Activated naive CD8-positive, alpha-beta T cell treated with anti-CD3 and anti-CD28 coated beads for 36 hours (primary cell): Measurements from ENCODE around the gene SH3BGRL2. TPM values are rescaled to one million over a fixed set of nuclear protein-coding genes. Genes with fewer than 3 reads are reported as not detected.
"Not testable (repeated sequence)": the region's sequence is repeated elsewhere in the genome, so short reads cannot be mapped to it uniquely, and the experiment has no call there.

Experiments
- DNase-seq: peaks from one replicate; pipeline ENCODE4 v3.0.0; 2021
- H3K27ac Mint-ChIP-seq: one replicate; pipeline ENCODE4 v1.8.0; 2022; ENCODE audit warnings: mild to moderate bottlenecking, moderate library complexity, mixed read lengths
- H3K27me3 Mint-ChIP-seq: one replicate; pipeline ENCODE4 v1.8.0; 2022; ENCODE audit warnings: mild to moderate bottlenecking, mixed read lengths
- H3K36me3 Mint-ChIP-seq: one replicate; pipeline ENCODE4 v1.8.0; 2021; ENCODE audit warnings: mild to moderate bottlenecking, mixed read lengths
- H3K4me1 Mint-ChIP-seq: one replicate; pipeline ENCODE4 v1.8.0; 2021; ENCODE audit warnings: mixed read lengths
- H3K4me3 Mint-ChIP-seq: one replicate; pipeline ENCODE4 v1.8.0; 2022; ENCODE audit warnings: mild to moderate bottlenecking, moderate library complexity, mixed read lengths
- H3K9me3 Mint-ChIP-seq: one replicate; pipeline ENCODE4 v1.8.0; 2022; ENCODE audit warnings: mixed read lengths
- total RNA-seq, 2 experiments: library from RNA; stranded (reverse); gene quantifications; one replicate each; pipeline ENCODE4 v1.2.3, GENCODE V29; 2021

The SH3BGRL2 gene
- total RNA-seq, 2 experiments from 2014 or later, result 5.1 to 5.2 TPM

GRCh38 chr6:79712616-79713135, 81.5 kb downstream of the SH3BGRL2 start:
- no peaks in the 10 kb centered on the region for H3K9me3 Mint-ChIP-seq
- H3K4me1 Mint-ChIP-seq, result peaks cover 20% of the 10 kb centered on the region
- no peaks in the 10 kb centered on the region for H3K36me3 Mint-ChIP-seq
- DNase-seq, result no peak
- no peaks in the 10 kb centered on the region for H3K27me3 Mint-ChIP-seq
- peak overlapping the region; percentile 31 for H3K27ac Mint-ChIP-seq
- H3K4me3 Mint-ChIP-seq, result no peak overlapping the region

- Mint-ChIP-seq H3K27me3 (no peaks in the 10 kb centered on the region), H3K9me3 (no peaks in the 10 kb centered on the region), H3K27ac (no peak overlapping the region), H3K4me3 (no peak overlapping the region), H3K36me3 (no peaks in the 10 kb centered on the region), H3K4me1 (peaks cover 20% of the 10 kb centered on the region)
- DNase-seq, result peak; percentile 44
Measured at GRCh38 chr6:79713701-79714322, 82.7 kb downstream of the SH3BGRL2 start.

GRCh38 chr6:79717989-79718388, 86.9 kb downstream of the SH3BGRL2 start:
- H3K4me3 Mint-ChIP-seq, result no peak overlapping the region
- no peak overlapping the region for H3K27ac Mint-ChIP-seq
- no peaks in the 10 kb centered on the region for H3K27me3 Mint-ChIP-seq
- no peaks in the 10 kb centered on the region for H3K9me3 Mint-ChIP-seq
- no peaks in the 10 kb centered on the region for H3K36me3 Mint-ChIP-seq
- DNase-seq, result no peak
- H3K4me1 Mint-ChIP-seq, result peaks cover 2% of the 10 kb centered on the region

- no peak for DNase-seq
- Mint-ChIP-seq H3K27ac (no peak overlapping the region), H3K9me3 (no peaks in the 10 kb centered on the region), H3K27me3 (peaks cover 5% of the 10 kb centered on the region), H3K4me1 (peaks cover 2% of the 10 kb centered on the region), H3K36me3 (no peaks in the 10 kb centered on the region), H3K4me3 (no peak overlapping the region)
Measured at GRCh38 chr6:79718509-79719247, 87.5 kb downstream of the SH3BGRL2 start.

GRCh38 chr6:79719248-79719960, 88.3 kb downstream of the SH3BGRL2 start:
- no peak for DNase-seq
- H3K36me3 Mint-ChIP-seq, result no peaks in the 10 kb centered on the region
- peaks cover 1% of the 10 kb centered on the region for H3K9me3 Mint-ChIP-seq
- H3K27ac Mint-ChIP-seq, result no peak overlapping the region
- H3K4me3 Mint-ChIP-seq, result no peak overlapping the region
- H3K27me3 Mint-ChIP-seq, result peaks cover 8% of the 10 kb centered on the region
- peaks cover 2% of the 10 kb centered on the region for H3K4me1 Mint-ChIP-seq

- no peaks in the 10 kb centered on the region for H3K36me3 Mint-ChIP-seq
- no peaks in the 10 kb centered on the region for H3K4me1 Mint-ChIP-seq
- DNase-seq, result no peak
- no peak overlapping the region for H3K4me3 Mint-ChIP-seq
- peaks cover 12% of the 10 kb centered on the region for H3K27me3 Mint-ChIP-seq
- no peak overlapping the region for H3K27ac Mint-ChIP-seq
- peaks cover 1% of the 10 kb centered on the region for H3K9me3 Mint-ChIP-seq
Measured at GRCh38 chr6:79724816-79725215, 93.7 kb downstream of the SH3BGRL2 start.

GRCh38 chr6:79731471-79731870, 100.3 kb downstream of the SH3BGRL2 start:
- Mint-ChIP-seq H3K36me3 (no peaks in the 10 kb centered on the region), H3K4me1 (peaks cover 3% of the 10 kb centered on the region), H3K27ac (no peak overlapping the region), H3K27me3 (peaks cover 7% of the 10 kb centered on the region), H3K4me3 (no peak overlapping the region), H3K9me3 (no peaks in the 10 kb centered on the region)
- no peak for DNase-seq

- Mint-ChIP-seq H3K9me3 (no peaks in the 10 kb centered on the region), H3K4me3 (no peak overlapping the region), H3K27me3 (peaks cover 4% of the 10 kb centered on the region), H3K27ac (no peak overlapping the region), H3K36me3 (no peaks in the 10 kb centered on the region), H3K4me1 (peaks cover 3% of the 10 kb centered on the region)
- DNase-seq, result no peak
Measured at GRCh38 chr6:79733388-79733787, 102.3 kb downstream of the SH3BGRL2 start.

GRCh38 chr6:79734374-79734773, 103.2 kb downstream of the SH3BGRL2 start:
- DNase-seq, result no peak
- Mint-ChIP-seq H3K36me3 (no peaks in the 10 kb centered on the region), H3K27ac (no peak overlapping the region), H3K4me1 (peaks cover 3% of the 10 kb centered on the region), H3K27me3 (peaks cover 4% of the 10 kb centered on the region), H3K9me3 (no peaks in the 10 kb centered on the region), H3K4me3 (no peak overlapping the region)

GRCh38 chr6:79735183-79735582, 104.1 kb downstream of the SH3BGRL2 start:
- no peak for DNase-seq
- Mint-ChIP-seq H3K27me3 (peaks cover 2% of the 10 kb centered on the region), H3K36me3 (no peaks in the 10 kb centered on the region), H3K4me1 (peaks cover 3% of the 10 kb centered on the region), H3K9me3 (no peaks in the 10 kb centered on the region), H3K27ac (no peak overlapping the region), H3K4me3 (no peak overlapping the region)

GRCh38 chr6:79737172-79737571, 106.0 kb downstream of the SH3BGRL2 start:
- Mint-ChIP-seq H3K27me3 (no peaks in the 10 kb centered on the region), H3K27ac (no peak overlapping the region), H3K9me3 (peaks cover 2% of the 10 kb centered on the region), H3K4me1 (peaks cover 3% of the 10 kb centered on the region), H3K36me3 (no peaks in the 10 kb centered on the region), H3K4me3 (no peak overlapping the region)
- DNase-seq, result no peak

GRCh38 chr6:79742030-79742429, 110.9 kb downstream of the SH3BGRL2 start:
- Mint-ChIP-seq H3K27ac (no peak overlapping the region), H3K9me3 (peaks cover 9% of the 10 kb centered on the region), H3K36me3 (no peaks in the 10 kb centered on the region), H3K4me3 (no peak overlapping the region), H3K27me3 (no peaks in the 10 kb centered on the region), H3K4me1 (no peaks in the 10 kb centered on the region)
- no peak for DNase-seq

- DNase-seq, H3K27ac Mint-ChIP-seq, H3K4me3 Mint-ChIP-seq, H3K36me3 Mint-ChIP-seq, H3K27me3 Mint-ChIP-seq, H3K4me1 Mint-ChIP-seq, H3K9me3 Mint-ChIP-seq: not testable (repeated sequence)
Measured at GRCh38 chr6:79745282-79745681, 114.2 kb downstream of the SH3BGRL2 start.

- not testable (repeated sequence) for H3K4me1 Mint-ChIP-seq, DNase-seq, H3K36me3 Mint-ChIP-seq, H3K4me3 Mint-ChIP-seq, H3K27ac Mint-ChIP-seq, H3K9me3 Mint-ChIP-seq
- peaks cover 11% of the 10 kb centered on the region for H3K27me3 Mint-ChIP-seq
Measured at GRCh38 chr6:79746325-79746724, 115.2 kb downstream of the SH3BGRL2 start.

GRCh38 chr6:79750806-79751205, 119.7 kb downstream of the SH3BGRL2 start:
- H3K4me3 Mint-ChIP-seq, result no peak overlapping the region
- H3K9me3 Mint-ChIP-seq, result peaks cover 5% of the 10 kb centered on the region
- no peaks in the 10 kb centered on the region for H3K36me3 Mint-ChIP-seq
- H3K4me1 Mint-ChIP-seq, result no peaks in the 10 kb centered on the region
- H3K27ac Mint-ChIP-seq, result no peak overlapping the region
- H3K27me3 Mint-ChIP-seq, result peaks cover 28% of the 10 kb centered on the region
- DNase-seq, result no peak
